HG03159 (cell line): ENCODE data around the gene TMEM229B.
"Not testable (repeated sequence)": the region's sequence is repeated elsewhere in the genome, so short reads cannot be mapped to it uniquely, and the experiment has no call there.

Experiments used
- ATAC-seq: cut with Tn5 transposase; IDR thresholded peaks from one replicate; pipeline ENCODE4 v1.9.1; 2021; ENCODE audit warnings: mild to moderate bottlenecking, moderate library complexity; ENCODE audit not compliant: unreplicated experiment

TMEM229B gene

GRCh38 chr14:67459336-67459735, 29.2 kb downstream of the TMEM229B start:
- no peak for ATAC-seq

- ATAC-seq, result no peak
Observed at GRCh38 chr14:67457782-67458181, 30.7 kb downstream of the TMEM229B start.

GRCh38 chr14:67456732-67457131, 31.8 kb downstream of the TMEM229B start:
- ATAC-seq, result no peak

- no peak for ATAC-seq
Observed at GRCh38 chr14:67453575-67454300, 34.8 kb downstream of the TMEM229B start.

GRCh38 chr14:67451667-67452066, 36.9 kb downstream of the TMEM229B start:
- not testable (repeated sequence) for ATAC-seq

GRCh38 chr14:67449096-67449495, 39.4 kb downstream of the TMEM229B start:
- no peak for ATAC-seq

GRCh38 chr14:67447033-67447381, 41.5 kb downstream of the TMEM229B start:
- ATAC-seq, result no peak

GRCh38 chr14:67446371-67447032, 42.0 kb downstream of the TMEM229B start:
- no peak for ATAC-seq

- ATAC-seq, result no peak
Observed at GRCh38 chr14:67444395-67444794, 44.1 kb downstream of the TMEM229B start.

- ATAC-seq, result no peak
Observed at GRCh38 chr14:67442139-67442906, 46.2 kb downstream of the TMEM229B start.

- ATAC-seq, result no peak
Observed at GRCh38 chr14:67441672-67442071, 46.8 kb downstream of the TMEM229B start.

- ATAC-seq, result no peak
Observed at GRCh38 chr14:67441256-67441655, 47.3 kb downstream of the TMEM229B start.

- no peak for ATAC-seq
Observed at GRCh38 chr14:67440513-67440912, 48.0 kb downstream of the TMEM229B start.

GRCh38 chr14:67438969-67439368, 49.6 kb downstream of the TMEM229B start:
- no peak for ATAC-seq

- no peak for ATAC-seq
Observed at GRCh38 chr14:67436006-67436866, 52.3 kb downstream of the TMEM229B start.

- no peak for ATAC-seq
Observed at GRCh38 chr14:67435603-67436002, 52.9 kb downstream of the TMEM229B start.

GRCh38 chr14:67432050-67432564, 56.4 kb downstream of the TMEM229B start:
- no peak for ATAC-seq

GRCh38 chr14:67429510-67430205, 58.9 kb downstream of the TMEM229B start:
- ATAC-seq, result no peak

- no peak for ATAC-seq
Observed at GRCh38 chr14:67428501-67429031, 60.0 kb downstream of the TMEM229B start.
